Measurements from ENCODE around the gene KRTAP12-2.
"Not testable (repeated sequence)": the region's sequence is repeated elsewhere in the genome, so short reads cannot be mapped to it uniquely, and the experiment has no call there.

Gene KRTAP12-2

DNA sequence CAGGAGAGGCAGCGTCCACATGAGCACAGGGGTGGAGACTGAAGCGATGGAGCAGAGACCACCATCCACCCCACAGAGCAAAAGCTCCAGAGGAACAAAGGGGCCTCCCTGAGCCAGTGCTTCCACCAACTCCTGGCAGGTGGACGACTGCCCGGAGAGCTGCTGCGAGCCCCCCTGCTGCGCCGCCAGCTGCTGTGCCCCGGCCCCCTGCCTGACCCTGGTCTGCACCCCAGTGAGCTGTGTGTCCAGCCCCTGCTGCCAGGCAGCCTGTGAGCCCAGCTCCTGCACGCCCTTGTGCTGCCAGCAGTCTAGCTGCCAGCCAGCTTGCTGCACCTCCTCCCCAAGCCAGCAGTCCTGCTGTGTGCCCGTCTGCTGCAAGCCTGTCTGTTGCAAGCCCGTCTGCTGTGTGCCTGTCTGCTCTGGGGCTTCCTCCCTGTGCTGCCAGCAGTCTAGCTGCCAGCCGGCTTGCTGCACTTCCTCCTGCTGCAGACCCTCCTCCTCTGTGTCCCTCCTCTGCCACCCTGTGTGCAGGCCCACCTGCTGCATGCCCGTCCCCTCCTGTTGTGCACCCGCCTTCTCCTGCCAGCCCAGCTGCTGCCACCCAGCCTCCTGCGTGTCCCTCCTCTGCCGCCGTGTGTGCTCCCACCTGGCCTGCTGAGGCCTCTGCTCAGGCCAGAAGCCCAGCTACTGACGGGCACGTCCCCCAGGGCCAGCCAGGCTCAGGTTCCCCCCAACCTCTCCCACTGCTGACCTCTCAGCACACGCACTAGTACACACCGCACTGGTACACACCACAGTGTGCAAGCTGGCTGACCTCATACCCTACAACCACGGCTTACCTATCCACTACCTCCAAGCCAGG is 35.6 kb upstream of the KRTAP12-2 start:
- DNase-seq, result no peak

DNA sequence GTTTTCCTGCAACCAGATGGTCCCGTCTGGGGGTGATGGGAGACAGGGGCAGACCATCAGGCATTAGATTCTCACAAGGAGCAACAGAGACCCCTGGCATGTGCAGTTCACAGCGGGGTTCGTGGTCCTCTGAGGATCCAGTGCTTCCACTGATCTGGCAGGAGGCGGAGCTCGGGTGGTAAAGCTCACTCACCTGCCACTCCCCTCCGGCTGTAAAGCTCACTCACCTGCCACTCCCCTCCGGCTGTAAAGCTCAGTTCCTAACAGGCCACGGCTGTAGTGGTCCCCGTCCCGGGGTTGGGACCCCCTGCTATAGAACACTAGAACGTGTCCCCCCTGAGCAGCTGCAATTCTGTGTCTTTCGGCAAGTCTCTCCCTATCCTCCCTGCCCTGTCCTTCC is 34.8 kb upstream of the KRTAP12-2 start:
- no peak for DNase-seq

GRCh38 chr21:44701023-44701400 is 34.3 kb upstream of the KRTAP12-2 start:
- DNase-seq, result no peak

GRCh38 chr21:44700101-44701022 is 33.6 kb upstream of the KRTAP12-2 start:
- no peak for DNase-seq

- no peak for DNase-seq
These were observed 32.8 kb upstream of the KRTAP12-2 start for GRCh38 chr21:44699502-44700001.

DNA sequence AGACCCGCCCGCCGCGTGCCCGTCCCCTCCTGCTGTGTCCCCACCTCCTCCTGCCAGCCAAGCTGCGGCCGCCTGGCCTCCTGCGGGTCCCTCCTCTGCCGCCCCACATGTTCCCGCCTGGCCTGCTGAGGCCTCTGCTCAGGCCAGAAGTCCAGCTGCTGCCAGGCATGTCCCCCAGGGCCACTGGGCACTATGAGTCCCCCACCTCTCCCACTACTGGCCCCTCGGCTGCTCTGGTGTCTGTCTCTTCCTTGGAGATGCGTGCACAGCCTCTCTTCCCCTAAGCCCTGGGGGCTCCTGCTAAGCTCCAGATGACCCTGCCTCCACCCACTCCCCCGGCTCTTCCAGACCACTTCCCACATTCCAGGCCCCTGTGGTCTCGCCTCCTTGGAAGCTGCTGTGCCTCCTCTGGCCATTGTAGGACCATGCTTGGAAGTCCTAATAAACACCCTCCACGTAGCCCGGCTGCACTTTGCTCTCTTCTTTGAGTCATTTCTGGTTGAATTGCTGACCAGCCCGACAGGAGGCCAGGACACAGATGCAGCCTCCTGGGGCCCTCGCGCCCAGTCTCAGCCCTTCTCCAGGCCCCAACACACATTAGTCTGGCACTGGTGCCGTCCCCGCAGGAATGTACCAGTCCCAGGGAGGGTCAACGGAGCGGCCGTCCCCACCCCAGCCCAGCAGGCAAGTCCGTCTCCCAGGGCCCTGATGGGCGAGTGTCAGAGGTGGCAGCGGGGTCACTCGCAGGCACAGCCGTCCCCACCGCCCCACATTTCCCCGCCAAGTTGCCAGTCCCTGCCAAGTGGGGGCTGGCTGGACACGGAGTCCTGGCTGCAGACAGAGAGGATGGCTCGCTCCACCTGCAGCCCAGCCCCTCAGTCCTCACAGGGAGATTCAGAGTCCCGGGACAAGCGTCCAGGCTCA is 31.3 kb upstream of the KRTAP12-2 start:
- no peak for DNase-seq

GRCh38 chr21:44697172-44697810 is 30.6 kb upstream of the KRTAP12-2 start, which contains the start of gene KRTAP10-12:
Gene KRTAP10-12 (plus strand): TSS chr21:44697172. CDS start chr21:44697202, 30 bp downstream.
- DNase-seq, result not testable (repeated sequence)

- DNase-seq, result no peak
These were observed 29.8 kb upstream of the KRTAP12-2 start for GRCh38 chr21:44696572-44696971.

DNA sequence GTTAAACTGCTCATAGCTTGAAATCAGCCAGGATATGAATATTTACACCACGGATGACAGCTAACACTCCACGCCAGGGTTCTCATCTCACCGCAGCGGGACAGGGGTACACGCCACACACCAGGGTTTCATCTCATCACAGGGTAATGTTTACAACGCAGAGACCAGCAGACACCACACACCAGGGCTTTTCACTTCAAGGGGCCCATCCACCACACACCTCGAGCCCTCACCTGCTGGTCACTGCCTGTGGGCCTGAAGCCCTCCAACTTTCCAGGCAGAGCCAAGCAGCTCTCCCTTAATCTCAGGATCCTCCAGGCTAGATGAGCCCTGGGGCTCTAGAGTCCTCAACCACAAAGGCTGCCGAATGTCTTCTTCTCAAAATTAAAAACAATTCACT is 28.9 kb upstream of the KRTAP12-2 start:
- DNase-seq, result no peak

DNA sequence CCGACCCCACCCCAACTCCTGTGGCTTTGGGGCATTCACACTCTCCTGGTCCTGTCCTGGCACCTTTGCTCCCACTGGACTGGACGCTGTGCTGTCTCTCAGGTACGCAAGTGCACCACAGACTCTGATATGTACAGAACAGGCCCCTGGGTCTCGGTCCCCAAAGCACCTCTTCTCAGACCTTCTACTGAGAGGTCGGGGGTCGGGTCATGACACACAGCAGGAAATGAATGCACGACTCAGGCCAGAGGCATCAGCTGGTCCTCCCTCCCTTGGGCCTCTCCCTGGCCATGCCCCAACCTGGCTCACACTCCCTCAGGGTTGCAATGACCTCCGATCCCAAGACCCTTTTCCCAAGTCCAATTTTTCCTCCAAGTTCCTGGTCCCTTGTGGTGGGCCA is 28.5 kb upstream of the KRTAP12-2 start:
- no peak for DNase-seq

- DNase-seq, result no peak
These were observed 28.0 kb upstream of the KRTAP12-2 start for GRCh38 chr21:44694776-44695175.

GRCh38 chr21:44692798-44693512 is 26.2 kb upstream of the KRTAP12-2 start:
- no peak for DNase-seq

- DNase-seq, result no peak
These were observed 25.0 kb upstream of the KRTAP12-2 start for GRCh38 chr21:44691686-44692085.

DNA sequence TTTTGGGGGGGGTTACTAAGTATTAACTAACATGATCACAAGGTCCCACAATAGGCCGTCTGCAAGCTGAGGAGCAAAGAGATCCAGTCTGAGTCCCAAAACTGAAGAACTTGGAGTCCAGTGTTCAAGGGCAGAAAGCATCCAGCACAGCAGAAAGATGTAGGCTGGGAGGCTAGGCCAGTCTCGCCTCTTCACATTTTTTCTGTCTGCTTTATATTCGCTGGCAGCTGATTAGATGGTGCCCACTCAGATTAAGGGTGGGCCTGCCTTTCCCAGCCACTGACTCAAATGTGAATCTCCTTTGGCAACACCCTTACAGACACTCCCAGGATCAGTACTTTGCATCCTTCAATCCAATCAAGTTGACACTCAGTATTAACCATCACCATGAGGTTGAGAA is 23.0 kb upstream of the KRTAP12-2 start:
- not testable (repeated sequence) for DNase-seq

DNA sequence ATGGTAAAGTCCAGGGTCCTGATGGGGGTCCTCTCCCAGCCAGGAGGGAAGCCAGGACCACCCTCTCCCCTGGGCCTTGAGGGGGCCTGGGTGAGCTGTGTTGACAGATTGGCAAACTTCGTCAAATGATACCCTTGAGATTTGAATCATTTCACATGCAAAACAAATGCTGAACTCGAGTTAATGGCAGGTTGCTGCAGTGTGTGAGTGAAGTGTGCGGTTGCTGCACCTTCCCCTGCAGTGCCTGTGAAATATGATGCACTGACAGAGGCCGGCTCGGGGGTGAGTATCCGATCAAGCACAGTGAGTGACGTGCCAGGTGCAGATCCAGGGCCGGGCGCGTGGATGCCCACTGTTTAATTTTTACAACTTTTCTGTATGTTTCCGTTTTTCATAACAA is 20.9 kb upstream of the KRTAP12-2 start:
- no peak for DNase-seq

- DNase-seq, result no peak
These were observed 20.3 kb upstream of the KRTAP12-2 start for GRCh38 chr21:44686843-44687561.

DNA sequence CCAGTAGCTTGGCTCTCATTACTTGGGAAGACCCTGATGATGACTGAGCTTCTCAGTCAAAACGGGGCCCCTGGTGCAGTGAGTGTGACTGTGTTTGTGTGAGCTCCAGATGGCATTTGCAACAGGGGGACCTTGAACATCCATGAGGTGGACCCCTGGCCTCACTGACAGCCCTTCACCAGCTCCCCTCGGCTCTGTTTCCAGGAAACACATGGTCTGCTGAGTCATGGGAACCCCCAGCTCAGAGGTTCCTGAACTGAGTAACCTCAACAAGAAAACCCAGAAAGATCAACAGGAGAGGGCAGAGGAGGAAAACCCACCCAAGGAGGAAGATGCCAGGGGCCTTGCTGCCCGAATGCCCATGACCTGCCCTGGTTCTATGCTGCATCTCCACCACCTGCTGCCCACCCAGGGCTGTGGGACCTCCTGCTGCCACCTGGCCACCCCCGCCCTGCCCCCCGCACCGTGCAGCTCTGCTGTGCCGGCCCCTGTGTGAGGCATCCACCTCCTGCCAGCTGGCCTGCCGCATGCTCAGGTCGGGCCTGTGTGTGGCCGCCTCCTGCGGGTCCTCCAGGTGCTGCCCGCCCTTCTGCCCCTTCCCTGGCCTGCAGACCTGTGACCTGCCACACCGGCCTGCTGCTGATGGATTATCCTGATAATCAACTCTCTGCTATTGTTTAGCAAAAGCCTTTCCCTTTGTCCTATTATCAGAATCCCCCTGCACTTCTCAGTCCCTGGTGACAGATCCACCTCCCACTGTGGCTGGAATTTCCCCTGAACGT is 19.5 kb upstream of the KRTAP12-2 start:
- DNase-seq, result no peak

GRCh38 chr21:44685050-44685449 is 18.3 kb upstream of the KRTAP12-2 start:
- not testable (repeated sequence) for DNase-seq

GRCh38 chr21:44684483-44684882 is 17.8 kb upstream of the KRTAP12-2 start:
- DNase-seq, result no peak

GRCh38 chr21:44684077-44684476 is 17.4 kb upstream of the KRTAP12-2 start:
- DNase-seq, result no peak
